HPDE6-E6E7 (cell line): Measurements from ENCODE around the gene NDUFAB1.
"Not testable (repeated sequence)": the region's sequence is repeated elsewhere in the genome, so short reads cannot be mapped to it uniquely, and the experiment has no call there.

Experiments used
- DNase-seq: peaks from one replicate; pipeline ENCODE4 v3.0.0; 2011; ENCODE audit warnings: missing footprints; ENCODE audit errors: extremely low spot score

The NDUFAB1 gene

DNA sequence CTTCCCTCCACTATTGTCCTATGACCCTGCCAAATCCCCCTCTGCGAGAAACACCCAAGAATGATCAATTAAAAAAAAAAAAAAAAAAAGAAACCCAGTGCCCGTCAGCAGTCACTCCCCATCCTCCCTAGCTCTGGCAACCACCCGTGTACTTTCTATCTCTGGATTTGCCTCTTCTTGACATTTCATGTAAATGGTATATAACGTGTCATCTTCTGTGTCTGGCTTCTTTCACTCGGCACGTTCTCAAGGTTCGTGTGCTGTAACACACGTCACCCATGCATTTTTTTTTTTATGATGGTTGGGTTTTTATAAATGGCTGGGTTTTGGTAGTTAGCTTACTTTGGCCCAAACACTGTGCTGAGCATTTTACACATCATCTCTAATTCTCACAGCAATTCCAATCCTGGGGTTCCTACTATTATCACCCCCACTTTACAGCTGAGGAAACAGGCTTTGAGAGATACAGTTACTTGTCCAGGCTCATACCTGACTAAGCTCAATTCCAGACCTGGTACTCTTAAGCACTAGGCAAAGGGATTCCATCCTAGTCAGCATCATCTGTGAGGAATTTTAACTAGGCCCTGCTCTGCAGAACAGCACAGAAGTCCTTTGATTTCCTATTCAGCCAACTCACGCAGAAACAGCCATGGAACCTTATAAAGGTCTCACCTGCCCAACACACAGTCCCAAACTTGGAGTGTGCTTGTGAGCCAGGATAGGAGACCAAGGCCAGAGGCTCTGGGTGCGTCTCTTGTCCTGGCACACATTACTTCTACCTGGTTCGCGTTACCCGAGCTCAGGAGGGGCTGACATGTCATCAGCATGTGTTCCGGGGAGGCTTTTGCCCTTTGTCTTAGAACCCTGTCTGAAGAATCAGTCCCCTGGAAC is 11.7 kb downstream of the NDUFAB1 start:
- no peak for DNase-seq

DNA sequence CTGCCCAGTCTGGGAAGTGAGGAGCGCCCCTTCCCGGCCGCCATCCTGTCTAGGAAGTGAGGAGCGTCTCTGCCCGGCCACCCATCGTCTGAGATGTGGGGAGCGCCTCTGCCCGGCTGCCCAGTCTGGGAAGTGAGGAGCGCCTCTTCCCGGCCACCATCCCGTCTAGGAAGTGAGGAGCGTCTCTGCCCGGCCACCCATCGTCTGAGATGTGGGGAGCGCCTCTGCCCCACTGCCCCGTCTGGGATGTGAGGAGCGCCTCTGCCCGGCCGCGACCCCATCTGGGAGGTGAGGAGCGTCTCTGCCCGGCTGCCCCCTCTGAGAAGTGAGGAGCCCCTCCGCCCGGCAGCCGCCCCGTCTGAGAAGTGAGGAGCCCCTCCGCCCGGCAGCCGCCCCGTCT is 12.8 kb downstream of the NDUFAB1 start:
- DNase-seq, result not testable (repeated sequence)

DNA sequence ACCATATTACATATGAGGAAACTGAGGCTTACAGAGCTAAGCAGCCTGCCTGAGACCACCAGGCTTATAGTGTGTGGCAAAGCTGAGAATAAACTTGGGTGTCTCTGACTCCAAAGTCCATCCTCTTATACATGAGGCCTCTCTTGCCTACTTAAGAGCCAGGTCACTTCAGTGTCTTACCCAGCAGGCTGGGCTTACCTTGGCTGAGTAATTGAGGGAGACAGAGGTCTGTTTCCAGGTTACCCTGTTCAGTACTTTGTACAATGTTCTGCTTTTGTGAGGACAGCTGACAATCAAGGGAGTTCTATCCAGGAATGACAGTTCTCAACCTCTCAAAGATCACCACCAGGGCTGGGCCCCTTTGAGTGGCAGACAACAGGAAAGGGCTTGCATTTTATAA is 14.4 kb downstream of the NDUFAB1 start:
- DNase-seq, result no peak

DNA sequence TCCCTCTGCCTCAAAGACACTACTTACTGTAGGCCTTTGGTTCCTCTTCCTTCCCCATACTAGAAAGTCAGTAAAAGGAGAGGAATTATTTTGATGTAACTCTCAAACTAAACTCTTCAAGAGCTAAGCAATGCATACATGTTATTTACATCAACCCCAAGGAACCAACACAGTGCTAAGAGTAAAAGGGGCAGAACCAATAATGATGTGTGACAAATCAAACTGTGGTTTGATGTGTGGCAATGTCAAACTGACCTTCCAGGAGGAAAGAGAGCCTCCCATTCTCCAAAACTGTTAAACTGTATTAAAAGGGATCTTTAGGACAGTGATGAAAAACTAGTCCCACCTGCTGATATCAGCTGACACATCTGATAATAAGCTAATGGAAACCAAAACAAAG is 15.7 kb downstream of the NDUFAB1 start:
- no peak for DNase-seq

DNA sequence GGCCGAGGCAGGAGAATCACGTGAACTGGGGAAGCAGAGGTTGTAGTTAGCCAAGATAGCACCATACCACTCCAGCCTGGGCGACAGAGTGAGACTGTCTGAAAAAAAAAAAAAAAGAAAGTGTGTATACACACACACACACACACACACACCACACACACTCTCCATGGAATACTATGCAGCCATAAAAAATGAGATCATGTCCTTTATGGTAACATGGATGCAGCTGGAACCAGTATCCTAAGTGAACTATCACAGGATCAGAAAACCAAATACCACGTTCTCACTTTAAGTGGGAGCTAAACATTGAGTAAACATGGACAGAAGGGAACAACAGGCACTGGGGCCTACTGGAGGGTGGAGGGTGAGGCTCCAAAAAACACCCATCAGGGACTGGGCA is 16.7 kb downstream of the NDUFAB1 start:
- DNase-seq, result no peak

DNA sequence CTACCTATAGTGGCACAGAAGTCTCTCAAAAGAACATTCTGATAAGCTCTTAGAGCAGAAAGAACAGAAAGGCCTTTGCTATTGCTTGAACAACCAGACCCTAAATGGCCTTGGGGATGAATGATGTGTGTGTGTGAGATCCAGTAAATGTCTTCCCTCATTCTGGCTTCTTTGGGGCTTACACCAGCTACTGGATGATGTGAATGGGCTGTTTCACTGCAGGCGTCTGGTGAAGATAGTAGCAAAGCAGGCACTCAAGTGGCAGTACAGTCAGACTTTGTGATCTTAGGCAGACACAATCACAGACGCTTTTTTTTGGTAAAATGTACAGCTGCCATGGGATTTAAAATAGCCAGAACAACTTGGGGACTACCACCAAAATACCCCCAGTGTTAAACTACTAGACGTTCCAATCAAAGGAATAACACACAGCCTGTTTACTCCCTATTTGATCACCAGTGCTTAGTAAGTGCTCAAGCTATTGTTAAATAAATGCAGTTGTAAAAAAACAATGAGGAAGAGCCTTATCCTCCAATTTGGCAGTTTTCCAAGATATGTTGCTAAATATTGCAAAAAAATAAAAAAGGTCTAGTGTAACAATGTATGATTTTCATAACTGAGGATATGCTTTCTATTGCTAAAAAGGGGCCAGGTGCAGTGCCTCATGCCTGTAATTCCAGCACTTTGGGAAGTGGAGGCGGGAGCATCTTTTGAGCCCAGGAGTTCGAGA is 17.9 kb downstream of the NDUFAB1 start:
- no peak for DNase-seq

DNA sequence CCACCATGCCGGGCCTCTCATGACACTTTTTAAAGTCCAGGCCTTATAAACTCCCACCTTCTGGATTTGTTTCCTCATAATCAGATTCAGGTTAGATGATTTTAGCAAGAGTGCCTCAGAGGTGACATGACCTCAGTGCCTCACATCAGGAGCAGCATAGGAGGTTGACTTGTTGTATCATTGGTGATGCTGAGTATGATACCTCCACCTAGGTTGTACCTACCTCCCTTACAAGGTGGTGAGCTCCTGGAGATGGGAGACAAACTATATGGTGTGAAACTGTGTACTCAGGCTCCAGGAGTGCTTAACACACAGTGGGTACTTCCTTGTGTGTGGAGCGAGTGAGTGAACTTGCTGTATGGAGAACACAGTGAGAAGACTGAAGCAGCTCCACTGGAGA is 18.6 kb downstream of the NDUFAB1 start:
- DNase-seq, result no peak

DNA sequence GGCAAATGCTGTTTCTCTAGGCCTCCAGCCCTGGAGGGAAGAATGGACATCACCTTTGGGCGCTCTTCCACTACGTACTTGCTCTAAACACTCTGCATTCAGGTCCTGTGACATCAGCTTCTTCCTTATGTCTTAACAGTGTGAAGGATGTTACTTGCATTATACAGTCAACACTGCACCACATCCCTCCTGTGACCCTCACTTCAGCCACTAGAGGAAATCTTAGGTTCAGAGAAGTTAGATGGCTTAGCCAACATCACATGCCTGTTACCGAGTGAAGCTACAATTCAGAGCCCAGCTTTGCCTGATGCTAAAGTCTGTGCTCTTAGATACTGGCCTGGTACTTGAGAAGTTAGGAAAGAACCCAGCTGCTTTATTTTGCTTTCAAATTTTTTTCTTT is 20.3 kb downstream of the NDUFAB1 start:
- DNase-seq, result no peak

DNA sequence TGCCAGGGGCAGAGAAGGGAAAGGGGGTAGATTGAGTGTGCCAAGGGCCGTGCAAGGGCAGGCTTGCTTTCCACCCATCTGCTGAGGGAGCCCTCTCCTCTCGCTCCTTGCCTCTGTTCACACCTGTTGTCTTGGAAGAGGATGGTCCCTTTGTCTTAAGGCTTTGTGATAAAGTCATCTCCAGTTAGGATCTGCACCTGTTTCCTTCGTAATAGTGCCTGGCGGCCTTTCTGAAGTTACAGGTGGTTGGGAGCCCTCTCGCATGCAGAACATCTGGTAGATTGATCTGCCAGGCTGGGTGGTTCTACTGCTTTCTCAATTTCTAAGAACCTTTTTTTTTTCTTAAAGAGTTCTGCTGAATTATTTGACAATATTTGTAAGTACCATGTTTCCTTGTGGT is 22.3 kb downstream of the NDUFAB1 start:
- DNase-seq, result no peak

DNA sequence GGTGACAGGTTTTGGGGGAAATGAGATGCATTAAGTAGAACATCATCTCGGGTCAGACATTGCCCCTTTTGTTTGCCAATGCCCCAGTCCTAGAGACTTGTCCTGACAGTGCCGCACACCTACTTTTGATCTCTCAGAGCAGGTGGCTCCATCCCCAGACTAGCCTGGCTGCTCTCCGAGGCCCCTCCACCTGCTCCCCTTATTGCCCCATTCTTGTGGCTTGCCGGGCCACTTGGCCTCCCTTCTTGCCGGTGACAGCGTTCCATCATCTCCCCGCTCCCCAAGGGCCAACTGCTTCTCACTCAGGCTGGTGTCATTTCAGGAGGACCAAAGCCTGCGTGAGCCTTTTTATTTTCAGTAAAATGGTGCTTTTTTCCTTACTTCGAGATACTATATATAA is 23.7 kb downstream of the NDUFAB1 start:
- DNase-seq, result no peak

DNA sequence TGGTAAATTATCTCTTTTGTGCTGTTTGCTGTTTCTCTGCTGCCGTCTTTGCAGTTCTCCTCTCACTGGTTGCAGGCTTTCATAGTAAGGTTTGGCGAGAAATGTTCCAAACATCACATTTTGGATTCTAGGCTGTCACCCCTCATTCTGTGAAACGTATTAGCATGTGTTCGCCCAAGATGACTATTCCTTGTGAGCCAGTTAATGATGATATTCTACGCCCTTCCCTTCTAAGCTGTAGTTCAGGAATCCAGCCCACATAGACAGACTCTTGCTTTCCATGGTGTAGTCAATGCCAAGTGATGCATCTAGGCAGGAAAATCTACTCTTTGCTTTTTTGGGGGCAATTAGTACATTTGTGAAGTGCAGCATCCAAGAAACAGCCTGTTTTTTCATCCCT is 24.2 kb downstream of the NDUFAB1 start:
- no peak for DNase-seq

DNA sequence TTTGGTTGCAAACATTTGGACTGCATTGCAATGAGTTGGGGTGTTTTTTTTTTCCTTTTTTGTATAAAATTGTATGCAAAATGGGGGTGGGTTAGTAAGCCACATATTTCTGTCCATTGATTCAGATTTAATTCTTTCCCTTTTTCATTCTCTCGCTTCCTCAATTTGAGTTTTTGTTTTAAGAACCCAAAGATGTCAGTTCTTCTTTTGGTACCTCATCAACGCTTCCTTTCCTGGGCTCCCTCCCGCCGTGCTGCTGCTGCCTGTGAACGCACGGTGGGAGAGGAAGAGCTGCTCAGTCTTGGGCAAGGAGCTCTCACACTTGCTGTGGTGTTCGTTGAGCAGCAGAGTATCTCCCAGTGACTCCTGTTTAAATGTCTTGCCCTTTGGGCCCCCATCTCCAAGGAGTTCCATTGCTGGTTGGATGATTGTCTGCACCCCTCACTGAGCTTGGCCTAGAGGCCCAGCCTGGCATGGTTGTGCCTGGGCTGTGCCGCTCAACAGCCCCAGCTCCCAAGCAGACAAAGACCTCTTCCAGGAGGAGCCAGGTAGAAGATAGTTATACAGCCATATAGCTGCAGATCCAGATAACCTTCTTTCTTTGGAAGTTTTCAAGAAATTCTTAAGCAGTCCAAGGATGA is 25.0 kb downstream of the NDUFAB1 start:
- DNase-seq, result no peak

DNA sequence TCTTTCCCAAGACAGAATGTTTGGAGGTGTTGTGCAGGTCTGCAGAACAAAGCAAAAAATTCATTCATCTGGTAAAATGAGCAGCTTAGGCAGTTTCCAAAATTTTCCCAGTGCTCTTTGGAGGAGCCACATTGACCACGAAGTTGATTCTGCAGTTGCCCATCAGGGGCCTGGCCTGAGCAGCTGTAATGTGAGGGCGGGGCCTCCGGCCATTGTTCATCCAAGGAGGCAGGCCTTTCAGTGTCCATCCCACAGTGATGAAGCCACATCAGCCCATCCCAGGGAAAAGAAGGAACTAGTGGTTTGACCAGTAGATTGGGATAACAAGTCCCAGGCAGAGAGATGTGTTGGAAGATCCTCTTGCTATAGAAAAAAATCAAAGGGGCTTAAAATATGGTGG is 28.5 kb downstream of the NDUFAB1 start:
- no peak for DNase-seq

DNA sequence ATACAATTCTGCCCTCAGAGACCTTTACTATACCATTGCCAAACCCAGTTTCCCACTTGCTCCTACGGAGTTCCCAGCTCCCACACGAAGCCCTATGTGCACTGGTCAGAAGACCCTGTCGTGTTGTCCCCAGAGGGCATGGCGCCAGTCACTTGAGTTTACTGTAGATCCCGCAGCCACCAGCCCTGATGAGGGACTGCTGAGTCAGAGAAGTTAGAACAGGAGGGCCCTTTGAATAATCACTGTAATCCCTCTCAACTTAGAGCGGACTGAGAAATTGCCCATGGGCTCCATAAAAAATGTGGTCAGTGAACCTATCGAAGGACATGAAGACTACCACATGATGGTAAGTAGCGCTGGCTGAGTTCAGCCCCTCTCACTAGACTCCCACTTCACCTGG is 29.4 kb downstream of the NDUFAB1 start:
- no peak for DNase-seq

DNA sequence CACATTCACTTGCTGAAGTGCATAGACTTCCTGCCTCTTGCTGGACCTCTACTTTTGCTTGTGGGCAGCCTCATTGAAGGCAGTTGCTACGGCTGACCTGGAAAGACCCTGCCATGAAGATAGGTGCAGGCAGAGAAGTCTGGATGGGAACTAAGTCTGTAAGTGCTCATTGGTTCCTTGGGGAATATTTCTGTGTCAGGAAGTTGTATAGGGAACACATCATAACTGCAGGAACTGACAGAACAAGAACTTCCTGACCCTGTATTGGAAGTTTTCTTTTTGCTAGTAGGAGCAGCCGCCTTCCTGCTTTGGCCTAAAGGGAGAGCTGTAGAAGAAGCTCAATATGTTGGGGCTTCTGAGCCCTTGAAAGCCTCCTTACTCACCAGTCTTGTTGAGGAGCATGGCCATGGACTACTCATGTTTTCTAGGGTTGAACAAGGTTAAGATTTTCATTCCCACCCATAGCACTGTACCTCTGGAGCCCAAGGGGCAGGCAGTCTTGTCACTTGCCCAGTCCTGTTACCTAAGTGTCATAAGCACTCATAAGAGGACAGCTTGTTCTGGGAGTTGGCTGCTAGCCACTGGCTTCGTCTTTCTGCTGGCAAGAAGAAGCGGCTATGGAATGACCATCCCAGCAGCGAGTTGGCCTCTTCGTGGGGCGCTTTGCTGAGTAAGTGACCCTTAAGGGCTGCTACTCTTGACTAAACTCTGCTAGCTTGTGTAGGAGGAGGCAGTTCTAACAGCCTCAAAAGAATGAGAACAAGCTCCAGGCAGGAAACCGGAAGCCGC is 31.3 kb downstream of the NDUFAB1 start:
- DNase-seq, result no peak

DNA sequence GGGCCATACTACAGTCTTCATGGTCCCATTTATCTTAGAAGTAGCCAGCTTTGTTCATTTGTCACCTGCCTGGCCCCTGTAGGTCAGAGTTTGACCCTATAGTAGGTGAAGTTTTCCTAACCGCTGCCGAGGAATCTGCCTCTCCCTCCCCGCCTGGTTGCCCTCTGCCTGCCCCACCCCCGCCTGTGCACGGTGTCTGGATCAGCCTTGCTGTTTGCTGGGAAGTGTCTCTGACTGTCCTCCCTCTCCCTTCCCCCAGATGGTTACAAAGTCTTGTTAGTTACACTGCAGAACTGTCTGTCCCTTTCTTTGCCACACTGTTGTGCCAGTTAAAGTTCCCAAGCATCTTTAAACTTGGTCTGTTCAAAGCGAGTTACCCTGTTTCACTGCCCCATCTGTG is 32.9 kb downstream of the NDUFAB1 start:
- no peak for DNase-seq

DNA sequence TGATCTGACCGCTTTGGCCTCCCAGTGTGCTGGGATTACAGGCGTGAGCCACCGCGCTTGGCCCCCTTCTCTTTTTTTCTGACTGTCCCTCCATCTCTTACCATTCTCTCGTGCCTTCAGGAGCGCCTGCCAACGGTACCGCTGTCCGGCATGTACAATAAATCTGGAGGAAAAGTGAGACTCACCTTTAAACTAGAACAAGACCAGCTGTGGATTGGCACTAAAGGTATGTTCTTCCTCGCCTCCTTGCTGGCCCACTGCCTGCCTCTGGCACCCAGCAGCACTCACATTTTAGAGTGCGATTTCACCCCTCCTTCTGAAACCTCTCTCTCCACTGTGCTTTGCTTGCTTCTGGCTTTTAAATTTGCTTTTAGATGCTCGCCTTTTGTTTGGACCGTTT is 33.6 kb downstream of the NDUFAB1 start:
- DNase-seq, result no peak

DNA sequence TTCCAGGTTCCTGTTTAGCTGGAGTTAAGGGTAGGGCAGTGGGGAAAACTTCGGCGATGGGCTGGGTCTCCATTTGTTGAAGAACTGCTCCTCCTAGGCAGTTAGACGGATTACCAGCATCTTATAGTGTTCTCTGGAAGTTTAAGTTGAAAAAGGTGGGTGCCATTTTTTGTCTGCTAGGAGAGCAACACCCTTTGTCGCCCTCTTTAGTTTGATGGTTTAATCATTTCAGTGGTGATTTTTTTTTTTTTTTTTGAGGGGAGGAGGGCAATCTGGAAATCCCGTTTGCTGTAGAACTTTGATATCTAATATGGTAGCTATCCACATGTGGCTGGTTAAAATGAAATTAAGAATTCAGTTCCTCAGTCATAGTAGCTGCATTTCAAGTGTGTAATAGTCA is 34.5 kb downstream of the NDUFAB1 start:
- DNase-seq, result no peak

DNA sequence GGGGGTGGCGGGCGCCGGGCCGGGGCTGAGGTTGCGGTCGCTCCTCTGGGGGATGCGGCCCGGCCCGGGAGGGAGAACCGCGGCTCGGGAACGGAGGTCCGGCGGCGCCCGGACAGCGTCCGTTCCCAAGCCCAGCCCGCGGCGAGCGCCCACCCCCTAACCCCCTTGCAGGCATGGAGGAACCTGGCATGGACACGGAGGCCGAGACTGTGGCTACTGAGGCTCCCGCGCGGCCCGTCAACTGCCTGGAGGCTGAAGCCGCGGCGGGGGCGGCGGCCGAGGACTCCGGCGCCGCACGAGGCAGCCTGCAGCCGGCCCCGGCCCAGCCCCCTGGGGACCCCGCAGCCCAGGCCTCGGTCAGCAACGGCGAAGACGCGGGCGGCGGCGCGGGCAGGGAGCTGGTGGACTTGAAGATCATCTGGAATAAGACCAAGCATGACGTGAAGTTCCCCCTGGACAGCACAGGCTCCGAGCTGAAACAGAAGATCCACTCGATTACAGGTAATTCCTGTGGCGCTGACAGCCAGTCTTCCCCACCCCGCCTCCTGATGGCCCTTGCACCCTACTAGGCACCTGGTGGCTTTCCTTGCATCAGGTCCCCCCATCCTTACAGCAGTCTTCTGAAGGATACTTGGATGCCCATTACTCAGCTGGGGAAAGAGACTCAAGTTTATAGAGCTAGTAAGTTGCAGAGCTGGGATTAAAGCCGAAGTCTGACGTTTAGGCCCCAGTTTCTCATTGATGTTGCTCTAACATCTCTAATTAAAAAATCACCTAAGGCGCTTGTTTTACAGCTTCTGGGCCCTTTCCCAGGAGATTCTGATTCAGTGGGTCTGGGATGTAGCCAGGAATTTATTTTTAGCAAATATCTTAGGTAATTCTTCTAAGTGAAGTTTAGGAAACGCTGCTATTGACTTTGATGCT is 38.1 kb downstream of the NDUFAB1 start:
- DNase-seq, result no peak

DNA sequence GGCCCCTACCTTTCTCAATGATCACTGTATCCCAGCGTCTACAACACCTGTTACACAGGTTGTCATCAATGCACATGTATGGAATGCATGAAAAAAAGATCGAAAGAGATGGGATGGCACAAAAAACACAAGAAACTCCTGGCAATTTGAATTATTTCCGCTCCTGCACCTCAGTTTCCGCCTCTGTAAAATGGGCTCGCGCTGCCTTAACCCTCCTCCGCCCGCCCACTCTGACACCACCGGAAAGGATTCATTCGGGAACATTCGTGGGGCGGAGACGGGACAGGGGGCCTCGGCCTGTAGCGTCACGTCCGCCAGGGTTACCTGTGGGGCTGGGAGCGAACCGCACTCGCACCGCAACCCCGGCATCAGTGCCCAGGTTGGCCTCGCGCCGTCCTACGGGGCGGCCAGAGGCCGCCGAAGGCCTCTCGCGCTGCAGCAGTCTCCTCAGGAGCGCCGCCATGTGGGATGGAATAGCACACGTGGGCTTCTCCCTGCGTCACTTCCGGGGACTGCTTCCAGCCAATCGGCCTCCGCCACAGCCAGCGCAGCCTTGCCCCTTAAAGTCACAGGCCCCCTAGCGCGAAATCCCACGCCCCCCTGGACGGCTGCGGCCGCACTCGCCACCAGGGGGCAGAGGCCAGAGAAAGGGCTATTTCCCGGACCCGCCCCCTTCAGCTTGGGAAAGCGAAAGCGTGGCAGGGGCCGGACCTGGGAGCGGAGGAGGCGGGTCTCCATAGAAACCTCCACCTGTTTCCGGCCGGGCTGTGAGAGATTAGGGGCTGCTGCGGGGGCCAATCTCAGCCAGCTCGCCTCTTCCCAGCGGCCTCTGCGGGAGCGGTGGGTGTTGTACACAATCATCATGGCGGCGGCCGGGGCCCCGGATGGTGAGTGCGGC is 39.0 kb downstream of the NDUFAB1 start, which contains the start of the genes EARS2 and UBFD1:
TSS of gene EARS2 (minus strand) at position 470 of the 898 bp plus-strand sequence. CDS start at position 463, 7 bp downstream.
TSS of gene UBFD1 (plus strand) at position 847 of the 898 bp plus-strand sequence. CDS start at position 863, 16 bp downstream.
- DNase-seq, result peak; percentile 96
